C4-2B (cell line): ENCODE results near the gene ZNF496.

ENCODE experiments used
- H3K27ac ChIP-seq: fragments of 450-650 bp; 2 replicates; pipeline ENCODE4 v1.5.1; 2017
- CTCF ChIP-seq: fragments of 450-650 bp; conservative IDR thresholded peaks from 2 replicates; pipeline ENCODE4 v1.5.1; 2017; ENCODE audit warnings: mild to moderate bottlenecking
- ZFX ChIP-seq: fragments of 450-650 bp; IDR thresholded peaks from 2 replicates; pipeline ENCODE4 v1.6.1; 2017

ZNF496 gene

GRCh38 chr1:247281001-247281574 lies 50.6 kb downstream of the ZNF496 start:
- TF ChIP-seq CTCF (no peak), ZFX (no peak)
- H3K27ac ChIP-seq: no peak overlapping the region

GRCh38 chr1:247277191-247277590 lies 54.5 kb downstream of the ZNF496 start:
- no peak overlapping the region for H3K27ac ChIP-seq
- TF ChIP-seq CTCF (no peak), ZFX (no peak)

- TF ChIP-seq CTCF: no peak
- TF ChIP-seq ZFX: no peak
- H3K27ac ChIP-seq: no peak overlapping the region
Measured at GRCh38 chr1:247274605-247275256, 56.9 kb downstream of the ZNF496 start.

- no peak for TF ChIP-seq ZFX
- no peak for TF ChIP-seq CTCF
- no peak overlapping the region for H3K27ac ChIP-seq
Measured at GRCh38 chr1:247273013-247273412, 58.7 kb downstream of the ZNF496 start.

GRCh38 chr1:247270003-247270402 lies 61.7 kb downstream of the ZNF496 start:
- no peak for TF ChIP-seq CTCF
- TF ChIP-seq ZFX: no peak

GRCh38 chr1:247269133-247269532 lies 62.5 kb downstream of the ZNF496 start:
- no peak for TF ChIP-seq ZFX
- no peak for TF ChIP-seq CTCF

More at GRCh38 chr1:247270003-247270402, 61.7 kb downstream of the ZNF496 start:
- no peak overlapping the region for H3K27ac ChIP-seq

GRCh38 chr1:247268390-247269045 lies 63.1 kb downstream of the ZNF496 start:
- H3K27ac ChIP-seq: no peak overlapping the region
- TF ChIP-seq ZFX (no peak), CTCF (no peak)

More at GRCh38 chr1:247269133-247269532, 62.5 kb downstream of the ZNF496 start:
- H3K27ac ChIP-seq: no peak overlapping the region
